GM19397 (cell line): Measurements from ENCODE around the gene AP1B1.

ENCODE experiments used
- ATAC-seq: cut with Tn5 transposase; IDR thresholded peaks from one replicate; pipeline ENCODE4 v1.9.1; 2021; ENCODE audit warnings: mild to moderate bottlenecking, moderate library complexity; ENCODE audit not compliant: unreplicated experiment

Gene AP1B1

GRCh38 chr22:29314537-29315285 is 73.7 kb downstream of the AP1B1 start:
- ATAC-seq = no peak

- no peak for ATAC-seq
Observed at GRCh38 chr22:29313576-29314466, 74.5 kb downstream of the AP1B1 start.

GRCh38 chr22:29313126-29313575 is 75.2 kb downstream of the AP1B1 start:
- no peak for ATAC-seq

- no peak for ATAC-seq
Observed at GRCh38 chr22:29312218-29313125, 75.9 kb downstream of the AP1B1 start.

GRCh38 chr22:29311464-29312217 is 76.7 kb downstream of the AP1B1 start:
- ATAC-seq = no peak

GRCh38 chr22:29310863-29311339 is 77.5 kb downstream of the AP1B1 start:
- no peak for ATAC-seq

- ATAC-seq = no peak
Observed at GRCh38 chr22:29310065-29310862, 78.1 kb downstream of the AP1B1 start.

- no peak for ATAC-seq
Observed at GRCh38 chr22:29309332-29310064, 78.9 kb downstream of the AP1B1 start.

- ATAC-seq = no peak
Observed at GRCh38 chr22:29308791-29309262, 79.5 kb downstream of the AP1B1 start.

GRCh38 chr22:29308148-29308790 is 80.1 kb downstream of the AP1B1 start:
- ATAC-seq = no peak

GRCh38 chr22:29307596-29308147 is 80.7 kb downstream of the AP1B1 start:
- ATAC-seq = no peak

GRCh38 chr22:29306835-29307595 is 81.4 kb downstream of the AP1B1 start:
- no peak for ATAC-seq

- no peak for ATAC-seq
Observed at GRCh38 chr22:29306175-29306834, 82.1 kb downstream of the AP1B1 start, which contains the start of gene GAS2L1. GAS2L1 (plus strand) TSS chr22:29306650; CDS start chr22:29308106, 1,456 bp downstream.

GRCh38 chr22:29305836-29306174 is 82.6 kb downstream of the AP1B1 start:
- no peak for ATAC-seq

GRCh38 chr22:29302681-29303465 is 85.5 kb downstream of the AP1B1 start:
- ATAC-seq = no peak

- ATAC-seq = no peak
Observed at GRCh38 chr22:29302402-29302680, 86.0 kb downstream of the AP1B1 start.
